GM19463 (cell line): ENCODE data around the gene HOXA5.

ENCODE experiments used
- ATAC-seq: cut with Tn5 transposase; IDR thresholded peaks from one replicate; pipeline ENCODE4 v1.9.1; 2021; ENCODE audit warnings: mild to moderate bottlenecking, moderate library complexity; ENCODE audit not compliant: unreplicated experiment

The HOXA5 gene

GRCh38 chr7:27143023-27143949, at the start of gene HOXA5:
TSS of gene HOXA5 (minus strand) at chr7:27143681. CDS start at chr7:27143607, 74 bp downstream.
- no peak for ATAC-seq

GRCh38 chr7:27192546-27193334, 49.3 kb upstream of the HOXA5 start:
- ATAC-seq, result no peak

- no peak for ATAC-seq
Observed at GRCh38 chr7:27191833-27192545, 48.5 kb upstream of the HOXA5 start.

GRCh38 chr7:27191161-27191731, 47.8 kb upstream of the HOXA5 start:
- ATAC-seq, result no peak

- ATAC-seq, result no peak
Observed at GRCh38 chr7:27189997-27190748, 46.7 kb upstream of the HOXA5 start.

- ATAC-seq, result no peak
Observed at GRCh38 chr7:27189295-27189996, 46.0 kb upstream of the HOXA5 start.

- ATAC-seq, result no peak
Observed at GRCh38 chr7:27188386-27189294, 45.2 kb upstream of the HOXA5 start.

GRCh38 chr7:27187475-27188385, 44.2 kb upstream of the HOXA5 start:
- ATAC-seq, result no peak

GRCh38 chr7:27186668-27187474, 43.4 kb upstream of the HOXA5 start:
- no peak for ATAC-seq

GRCh38 chr7:27185854-27186667, 42.6 kb upstream of the HOXA5 start:
- no peak for ATAC-seq

- ATAC-seq, result no peak
Observed at GRCh38 chr7:27185013-27185853, 41.8 kb upstream of the HOXA5 start, which contains the start of gene HOXA11. TSS of gene HOXA11 (minus strand) at chr7:27185232. CDS start at chr7:27185144, 88 bp downstream.

- no peak for ATAC-seq
Observed at GRCh38 chr7:27184337-27185012, 41.0 kb upstream of the HOXA5 start.

GRCh38 chr7:27183682-27184336, 40.3 kb upstream of the HOXA5 start:
- no peak for ATAC-seq
